OCI-LY3 (cell line): ENCODE measurements around the gene VPS13A.

Source experiments
- H2AFZ ChIP-seq: fragments of 200-600, 300-600 bp; shearing (Covaris generic); 2 replicates; pipeline ENCODE4 v1.6.0; 2014; ENCODE audit warnings: antibody characterized with exemption, low read depth, low read length
- H3K27ac ChIP-seq: fragments of 200-600, 300-600 bp; sonication (generic); 2 replicates; pipeline ENCODE4 v1.5.1; 2014; ENCODE audit warnings: mild to moderate bottlenecking, low read length, moderate library complexity, mixed read lengths
- H3K27me3 ChIP-seq: fragments of 200-600, 300-600 bp; sonication (generic); 2 replicates; pipeline ENCODE4 v1.6.1; 2014; ENCODE audit warnings: low read depth, low read length, mixed read lengths
- H3K36me3 ChIP-seq: fragments of 200-600, 300-600 bp; sonication (generic); replicated peaks from 2 replicates; pipeline ENCODE3; 2014; ENCODE audit warnings: low read depth, low read length, mixed read lengths
- H3K4me1 ChIP-seq: fragments of 300-600, 200-600 bp; sonication (generic); 2 replicates; pipeline ENCODE4 v1.6.1; 2014; ENCODE audit warnings: low read length, mixed read lengths
- H3K4me2 ChIP-seq: fragments of 200-600, 300-600 bp; sonication (generic); 2 replicates; pipeline ENCODE4 v1.6.1; 2014; ENCODE audit warnings: low read length, mixed read lengths
- H3K4me3 ChIP-seq: fragments of 300-600, 200-600 bp; sonication (generic); 2 replicates; pipeline ENCODE4 v1.5.1; 2014; ENCODE audit warnings: antibody characterized with exemption, mild to moderate bottlenecking, low read length, moderate library complexity
- H3K79me2 ChIP-seq: fragments of 300-600, 200-600 bp; shearing (Covaris generic); 2 replicates; pipeline ENCODE4 v1.6.1; 2014; ENCODE audit warnings: mild to moderate bottlenecking, low read length, mixed read lengths
- H3K9ac ChIP-seq: fragments of 300-600, 200-600 bp; shearing (Covaris generic); 2 replicates; pipeline ENCODE4 v1.6.0; 2014; ENCODE audit warnings: mild to moderate bottlenecking, low read length, moderate library complexity
- H3K9me3 ChIP-seq: fragments of 200-600, 300-600 bp; shearing (Covaris generic); 2 replicates; pipeline ENCODE4 v1.6.1; 2014; ENCODE audit warnings: low read length, mixed read lengths; ENCODE audit not compliant: insufficient read depth
- H4K20me1 ChIP-seq: fragments of 200-600, 300-600 bp; sonication (generic); 2 replicates; pipeline ENCODE4 v1.6.1; 2016; ENCODE audit warnings: low read length, mixed read lengths; ENCODE audit not compliant: insufficient read depth
- EZH2phosphoT487 ChIP-seq: fragments of 200-600 bp; shearing (Covaris generic); IDR thresholded peaks from 2 replicates; pipeline ENCODE4 v1.6.1; 2018; ENCODE audit warnings: antibody characterized with exemption, mixed run types, low read depth
- TF ChIP-seq, protein P1 (sequence below): fragments of 200-600, 300-600 bp; sonication (generic); IDR thresholded peaks from 2 replicates; pipeline ENCODE4 v1.5.1; 2014; ENCODE audit warnings: antibody characterized with exemption, low read length, low read depth

Gene VPS13A

DNA sequence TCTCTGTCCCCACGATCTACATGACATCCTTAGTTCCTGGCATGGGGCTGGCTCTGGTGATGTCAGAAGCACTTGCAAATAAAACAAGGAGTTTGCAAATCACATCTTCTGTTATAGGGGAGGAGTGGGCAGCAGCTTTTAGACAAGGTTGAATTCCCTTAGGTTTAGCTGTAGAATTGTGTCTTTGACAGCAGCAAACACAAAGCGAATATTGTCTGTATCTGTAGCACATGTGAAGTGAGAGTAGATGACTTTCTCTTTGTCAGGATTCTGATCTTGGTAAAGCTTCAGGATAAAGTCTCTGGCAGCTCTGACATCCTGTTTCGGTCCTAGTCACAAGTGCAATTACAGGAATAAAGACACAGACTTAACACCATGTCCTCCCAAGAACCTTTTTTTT is 246.5 kb downstream of the VPS13A start:
- no peaks in the 10 kb centered on the region for H3K36me3 ChIP-seq
- H4K20me1 ChIP-seq: no peaks in the 10 kb centered on the region
- H3K79me2 ChIP-seq: no peaks in the 10 kb centered on the region
- H3K4me3 ChIP-seq: no peak overlapping the region
- no peak overlapping the region for H3K9ac ChIP-seq
- H3K4me1 ChIP-seq: no peaks in the 10 kb centered on the region
- H3K27ac ChIP-seq: no peak overlapping the region
- no peaks in the 10 kb centered on the region for H3K9me3 ChIP-seq
- no peaks in the 10 kb centered on the region for H3K27me3 ChIP-seq
- H2AFZ ChIP-seq: no peak overlapping the region
- TF ChIP-seq, protein P1, sequence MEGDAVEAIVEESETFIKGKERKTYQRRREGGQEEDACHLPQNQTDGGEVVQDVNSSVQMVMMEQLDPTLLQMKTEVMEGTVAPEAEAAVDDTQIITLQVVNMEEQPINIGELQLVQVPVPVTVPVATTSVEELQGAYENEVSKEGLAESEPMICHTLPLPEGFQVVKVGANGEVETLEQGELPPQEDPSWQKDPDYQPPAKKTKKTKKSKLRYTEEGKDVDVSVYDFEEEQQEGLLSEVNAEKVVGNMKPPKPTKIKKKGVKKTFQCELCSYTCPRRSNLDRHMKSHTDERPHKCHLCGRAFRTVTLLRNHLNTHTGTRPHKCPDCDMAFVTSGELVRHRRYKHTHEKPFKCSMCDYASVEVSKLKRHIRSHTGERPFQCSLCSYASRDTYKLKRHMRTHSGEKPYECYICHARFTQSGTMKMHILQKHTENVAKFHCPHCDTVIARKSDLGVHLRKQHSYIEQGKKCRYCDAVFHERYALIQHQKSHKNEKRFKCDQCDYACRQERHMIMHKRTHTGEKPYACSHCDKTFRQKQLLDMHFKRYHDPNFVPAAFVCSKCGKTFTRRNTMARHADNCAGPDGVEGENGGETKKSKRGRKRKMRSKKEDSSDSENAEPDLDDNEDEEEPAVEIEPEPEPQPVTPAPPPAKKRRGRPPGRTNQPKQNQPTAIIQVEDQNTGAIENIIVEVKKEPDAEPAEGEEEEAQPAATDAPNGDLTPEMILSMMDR: no peak
- no peak for TF ChIP-seq EZH2phosphoT487
- no peak overlapping the region for H3K4me2 ChIP-seq

GRCh38 chr9:77424993-77425392 is 247.7 kb downstream of the VPS13A start:
- Histone ChIP-seq H3K4me2 (no peak overlapping the region), H3K27me3 (no peaks in the 10 kb centered on the region), H3K9ac (no peak overlapping the region), H3K4me3 (no peak overlapping the region), H3K4me1 (no peaks in the 10 kb centered on the region), H3K36me3 (no peaks in the 10 kb centered on the region), H3K79me2 (no peaks in the 10 kb centered on the region), H4K20me1 (no peaks in the 10 kb centered on the region), H3K9me3 (no peaks in the 10 kb centered on the region), H3K27ac (no peak overlapping the region), H2AFZ (no peak overlapping the region)
- TF ChIP-seq, protein P1: no peak
- TF ChIP-seq EZH2phosphoT487: no peak

- no peak overlapping the region for H2AFZ ChIP-seq
- no peak overlapping the region for H3K27ac ChIP-seq
- H3K27me3 ChIP-seq: no peaks in the 10 kb centered on the region
- H4K20me1 ChIP-seq: no peaks in the 10 kb centered on the region
- TF ChIP-seq, protein P1: no peak
- no peak for TF ChIP-seq EZH2phosphoT487
- H3K36me3 ChIP-seq: no peaks in the 10 kb centered on the region
- no peak overlapping the region for H3K4me2 ChIP-seq
- H3K4me3 ChIP-seq: no peak overlapping the region
- H3K4me1 ChIP-seq: no peaks in the 10 kb centered on the region
- no peak overlapping the region for H3K9ac ChIP-seq
- H3K79me2 ChIP-seq: no peaks in the 10 kb centered on the region
- no peaks in the 10 kb centered on the region for H3K9me3 ChIP-seq
These were observed 249.4 kb downstream of the VPS13A start for GRCh38 chr9:77426712-77427111.

GRCh38 chr9:77427256-77427927 is 250.1 kb downstream of the VPS13A start:
- Histone ChIP-seq H3K9ac (no peak overlapping the region), H4K20me1 (no peaks in the 10 kb centered on the region), H3K27me3 (no peaks in the 10 kb centered on the region), H3K27ac (no peak overlapping the region), H3K4me2 (no peak overlapping the region), H3K36me3 (no peaks in the 10 kb centered on the region), H2AFZ (no peak overlapping the region), H3K9me3 (no peaks in the 10 kb centered on the region), H3K4me3 (no peak overlapping the region), H3K79me2 (no peaks in the 10 kb centered on the region), H3K4me1 (no peaks in the 10 kb centered on the region)
- no peak for TF ChIP-seq EZH2phosphoT487
- TF ChIP-seq, protein P1: no peak
